HEK293 (cell line): Measurements from ENCODE around the gene DOCK8.

Source experiments
- CTCF ChIA-PET: fragments of 350-600 bp; formaldehyde crosslinking; extraction: SDS; loops from one replicate; lab custom pipeline; 2021; ENCODE audit warnings: antibody characterized with exemption; lab: Yijun Ruan, JAX
- POLR2A ChIA-PET: fragments of 300-600 bp; formaldehyde crosslinking; extraction: SDS; loops from one replicate; lab custom pipeline; 2020; ENCODE audit warnings: antibody characterized with exemption, inconsistent platforms; lab: Yijun Ruan, JAX
- H3K27ac ChIP-seq: fragments of 200-500 bp; sonication (Bioruptor generic); 2 replicates; pipeline ENCODE4 v1.5.1; 2014; ENCODE audit warnings: low read depth, low read length, control low read depth, inconsistent platforms; ENCODE audit errors: extremely low read depth
- H3K36me3 ChIP-seq, 2 experiments: fragments of 200-500 bp in 1 of 2; sonication (Bioruptor generic) in 1 of 2; 1 replicate in 1 of 2; 2 replicates in 1 of 2; pipeline ENCODE4 v1.5.1; 2014 to 2017; ENCODE audit warnings: inconsistent platforms in 2 of 2, low read length in 2 of 2; ENCODE audit not compliant: control insufficient read depth in 2 of 2, insufficient read depth in 1 of 2
- H3K4me1 ChIP-seq: fragments of 200-500 bp; sonication (Bioruptor generic); 2 replicates; pipeline ENCODE4 v1.5.1; 2014; ENCODE audit warnings: mild to moderate bottlenecking, low read length, inconsistent platforms; ENCODE audit not compliant: control insufficient read depth, insufficient read depth
- H3K4me3 ChIP-seq: 2 replicates; pipeline ENCODE4 v1.5.1; 2011; ENCODE audit warnings: low read depth, mild to moderate bottlenecking, control low read depth, low read length, moderate library complexity
- H3K9me3 ChIP-seq: fragments of 200-500 bp; sonication (Bioruptor generic); 2 replicates; pipeline ENCODE4 v1.5.1; 2014; ENCODE audit warnings: low read depth, low read length, inconsistent platforms; ENCODE audit not compliant: control insufficient read depth, insufficient read depth
- GLIS1 ChIP-seq: fragments of 450-650 bp; formaldehyde crosslinking; IDR thresholded peaks from 2 replicates; pipeline ENCODE4 v1.5.1; 2016; ENCODE audit warnings: missing biosample characterization, missing genetic modification characterization
- PRDM1 ChIP-seq: fragments of 450-650 bp; formaldehyde crosslinking; IDR thresholded peaks from 2 replicates; pipeline ENCODE4; 2016; ENCODE audit warnings: missing biosample characterization, missing genetic modification characterization
- PRDM10 ChIP-seq: fragments of 450-650 bp; formaldehyde crosslinking; IDR thresholded peaks from 2 replicates; pipeline ENCODE4 v1.5.1; 2016; ENCODE audit warnings: missing biosample characterization, missing genetic modification characterization
- SALL2 ChIP-seq: fragments of 450-650 bp; formaldehyde crosslinking; IDR thresholded peaks from 2 replicates; pipeline ENCODE4 v1.5.0; 2017; ENCODE audit warnings: missing biosample characterization, mild to moderate bottlenecking, missing genetic modification characterization, borderline replicate concordance
- ZBTB26 ChIP-seq: fragments of 450-650 bp; formaldehyde crosslinking; optimal IDR thresholded peaks from 2 replicates; pipeline ENCODE3; 2016; ENCODE audit warnings: missing biosample characterization, mild to moderate bottlenecking, missing genetic modification characterization
- ZBTB7A ChIP-seq: fragments of 450-650 bp; formaldehyde crosslinking; IDR thresholded peaks from 2 replicates; pipeline ENCODE4 v1.5.1; 2016; ENCODE audit warnings: low read depth, missing biosample characterization, missing genetic modification characterization
- ZFP69B ChIP-seq: fragments of 450-650 bp; formaldehyde crosslinking; IDR thresholded peaks from 2 replicates; pipeline ENCODE4 v1.5.1; 2016; ENCODE audit warnings: missing biosample characterization, missing genetic modification characterization
- ZNF112 ChIP-seq: fragments of 450-650 bp; formaldehyde crosslinking; IDR thresholded peaks from 2 replicates; pipeline ENCODE4 v1.5.0; 2017; ENCODE audit warnings: missing biosample characterization, missing genetic modification characterization
- ZNF146 ChIP-seq: fragments of 450-650 bp; formaldehyde crosslinking; IDR thresholded peaks from 2 replicates; pipeline ENCODE4 v1.5.1; 2016; ENCODE audit warnings: missing biosample characterization, missing genetic modification characterization
- ZNF23 ChIP-seq: fragments of 450-650 bp; formaldehyde crosslinking; IDR thresholded peaks from 2 replicates; pipeline ENCODE4 v1.5.1; 2016; ENCODE audit warnings: missing biosample characterization, missing genetic modification characterization, borderline replicate concordance
- ZNF274 ChIP-seq, 2 experiments: fragments of 200-500 bp in 1 of 2; fragments of 450-650 bp in 1 of 2; sonication (Bioruptor generic) in 1 of 2; formaldehyde crosslinking in 1 of 2; IDR thresholded peaks; 2 replicates each; pipeline versions ENCODE4 v1.5.1 to v1.6.1; 2014 to 2016; ENCODE audit warnings: borderline replicate concordance in 1 of 2, inconsistent platforms in 1 of 2, low read length in 1 of 2, missing biosample characterization in 1 of 2, missing genetic modification characterization in 1 of 2
- ZNF366 ChIP-seq: fragments of 450-650 bp; formaldehyde crosslinking; conservative IDR thresholded peaks from 2 replicates; pipeline ENCODE4 v1.5.1; 2016; ENCODE audit warnings: missing biosample characterization, missing genetic modification characterization
- ZNF37A ChIP-seq: fragments of 450-650 bp; IDR thresholded peaks from 2 replicates; pipeline ENCODE4 v1.5.1; 2018; ENCODE audit warnings: missing biosample characterization, missing genetic modification characterization
- ZNF391 ChIP-seq: fragments of 450-650 bp; formaldehyde crosslinking; IDR thresholded peaks from 2 replicates; pipeline ENCODE4 v1.5.1; 2016; ENCODE audit warnings: low read depth, missing biosample characterization, missing genetic modification characterization, borderline replicate concordance
- ZNF394 ChIP-seq: fragments of 450-650 bp; formaldehyde crosslinking; IDR thresholded peaks from 2 replicates; pipeline ENCODE4 v1.5.1; 2016; ENCODE audit warnings: missing biosample characterization, missing genetic modification characterization, mild to moderate bottlenecking, moderate library complexity, borderline replicate concordance
- ZNF510 ChIP-seq: fragments of 450-650 bp; formaldehyde crosslinking; IDR thresholded peaks from 2 replicates; pipeline ENCODE4 v1.5.1; 2018; ENCODE audit warnings: mild to moderate bottlenecking, missing genetic modification characterization, missing biosample characterization; ENCODE audit not compliant: insufficient replicate concordance
- ZNF555 ChIP-seq: fragments of 450-650 bp; formaldehyde crosslinking; conservative IDR thresholded peaks from 2 replicates; pipeline ENCODE4 v1.5.1; 2017; ENCODE audit warnings: missing biosample characterization, mild to moderate bottlenecking, missing genetic modification characterization, inconsistent platforms
- ZNF639 ChIP-seq: fragments of 450-650 bp; formaldehyde crosslinking; IDR thresholded peaks from 2 replicates; pipeline ENCODE4 v1.5.1; 2016; ENCODE audit warnings: missing biosample characterization, missing genetic modification characterization
- ZNF677 ChIP-seq: fragments of 450-650 bp; IDR thresholded peaks from 2 replicates; pipeline ENCODE4 v1.5.0; 2018; ENCODE audit warnings: missing biosample characterization, mild to moderate bottlenecking, missing genetic modification characterization, moderate library complexity
- ZSCAN30 ChIP-seq: fragments of 450-650 bp; IDR thresholded peaks from 2 replicates; pipeline ENCODE4 v1.5.1; 2018; ENCODE audit warnings: missing biosample characterization, mild to moderate bottlenecking, missing genetic modification characterization, moderate library complexity

DOCK8 gene

GRCh38 chr9:431701-432100 lies 217.0 kb downstream of the DOCK8 start (continued):
- no peak for TF ChIP-seq ZBTB26 (tag by site-specific recombination)
- no peak for TF ChIP-seq ZNF510 (tag by site-specific recombination)
- TF ChIP-seq ZBTB7A (tag by site-specific recombination), result no peak
- TF ChIP-seq ZNF37A (tag by site-specific recombination), result no peak
- TF ChIP-seq ZNF146 (tag by site-specific recombination), result no peak

- CTCF ChIA-PET, result interaction anchor here (0.7 to 1.3 kb wide), 2 partner anchors 8 to 53 kb away, joined by 3 to 5 read pairs; no protein-coding TSS in a partner anchor
- H3K4me3 ChIP-seq, result no peak overlapping the region
- H3K36me3 ChIP-seq, result no peaks in the 10 kb centered on the region
- POLR2A ChIA-PET, result no interaction called here
- H3K9me3 ChIP-seq, result no peaks in the 10 kb centered on the region
- no peak overlapping the region for H3K27ac ChIP-seq
- no peaks in the 10 kb centered on the region for H3K4me1 ChIP-seq
- TF ChIP-seq SALL2 (tag by site-specific recombination) (no peak), GLIS1 (tag by site-specific recombination) (no peak), ZNF391 (tag by site-specific recombination) (no peak), ZNF639 (no peak), PRDM10 (tag by site-specific recombination) (no peak), ZNF23 (tag by site-specific recombination) (no peak), ZNF677 (tag by site-specific recombination) (no peak), ZFP69B (tag by site-specific recombination) (no peak), PRDM1 (tag by site-specific recombination) (no peak), ZNF112 (tag by site-specific recombination) (no peak), ZSCAN30 (tag by site-specific recombination) (no peak), ZNF394 (tag by site-specific recombination) (no peak), ZNF366 (tag by site-specific recombination) (no peak), ZNF555 (no peak), ZNF274 (IDR thresholded peaks at IDR 0.05; ENCODE audit: low read length) (no peak), ZNF274 (tag by site-specific recombination; IDR thresholded peaks at IDR 0.05; ENCODE audit: borderline replicate concordance) (no peak)
- TF ChIP-seq, all 188 proteins: peak for 0
These were observed 221.8 kb downstream of the DOCK8 start for GRCh38 chr9:436482-436881.
